Neural crest cell (in vitro differentiated cells): ENCODE measurements around the gene KRTAP20-2. TPM values are rescaled to one million over a fixed set of nuclear protein-coding genes. Genes with fewer than 3 reads are reported as not detected.

Experiments
- DNase-seq: peaks from one replicate; pipeline ENCODE4 v3.0.0; 2021; ENCODE audit warnings: low read depth, mixed read lengths, low spot score
- H3K27ac Mint-ChIP-seq: one replicate; pipeline ENCODE4 v1.8.0; 2021; ENCODE audit warnings: mild to moderate bottlenecking, mixed read lengths; ENCODE audit not compliant: unreplicated experiment
- H3K27me3 Mint-ChIP-seq: 2 replicates; pipeline ENCODE4 v1.8.0; 2021; ENCODE audit warnings: low read depth, mild to moderate bottlenecking, mixed read lengths
- H3K36me3 Mint-ChIP-seq: 2 replicates; pipeline ENCODE4 v1.8.0; 2021; ENCODE audit warnings: low read depth, mild to moderate bottlenecking, mixed read lengths
- H3K4me1 Mint-ChIP-seq: 2 replicates; pipeline ENCODE4 v1.8.0; 2021; ENCODE audit warnings: mixed read lengths
- H3K4me3 Mint-ChIP-seq: one replicate; pipeline ENCODE4 v1.8.0; 2021; ENCODE audit warnings: mild to moderate bottlenecking, mixed read lengths
- H3K9me3 Mint-ChIP-seq: 2 replicates; pipeline ENCODE4 v1.8.0; 2021; ENCODE audit warnings: mixed read lengths
- CTCF ChIP-seq: fragments of 200-600 bp; sonication (generic); conservative IDR thresholded peaks from 2 replicates; pipeline ENCODE4 v1.5.0; 2021; ENCODE audit warnings: antibody characterized with exemption, mild to moderate bottlenecking
- total RNA-seq: library from RNA; stranded (reverse); gene quantifications from 2 replicates; pipeline ENCODE4 v1.2.1, GENCODE V29; 2021

Gene KRTAP20-2
- total RNA-seq, 1 donor from 2014 or later = not detected

GRCh38 chr21:30620080-30620479 lies 14.9 kb upstream of the KRTAP20-2 start:
- Mint-ChIP-seq H3K4me3 (no peak overlapping the region), H3K4me1 (no peaks in the 10 kb centered on the region), H3K27ac (no peak overlapping the region), H3K27me3 (no peaks in the 10 kb centered on the region), H3K36me3 (no peaks in the 10 kb centered on the region), H3K9me3 (peaks cover 8% of the 10 kb centered on the region)
- no peak for DNase-seq
- TF ChIP-seq CTCF = no peak

DNA sequence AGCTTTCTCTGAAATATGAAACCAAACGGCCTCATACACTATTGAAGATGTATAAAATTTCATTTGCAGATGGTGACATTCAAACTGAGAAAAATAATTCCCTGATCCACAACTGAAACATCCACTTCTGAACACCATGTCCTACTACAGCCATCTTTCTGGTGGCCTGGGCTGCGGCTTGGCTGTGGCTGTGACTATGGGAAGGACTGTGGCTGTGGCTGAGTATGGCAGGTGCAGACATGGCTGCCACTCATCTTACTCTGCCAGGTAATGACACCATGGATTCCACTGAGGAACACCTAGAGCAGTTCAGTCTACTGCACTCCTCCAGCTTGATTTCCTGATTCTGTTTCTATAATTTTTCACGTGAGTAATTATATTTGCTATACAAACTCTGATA lies 14.5 kb upstream of the KRTAP20-2 start, which contains the start of gene KRTAP20-4:
Gene KRTAP20-4, plus strand, starts transcription at position 106 of the 400 bp plus-strand sequence.
- Mint-ChIP-seq H3K4me3 (no peak within 1 kb of the TSS), H3K27ac (no peak within 1 kb of the TSS), H3K9me3 (peaks cover 9% of the 10 kb centered on the region), H3K4me1 (no peaks in the 10 kb centered on the region), H3K27me3 (no peaks in the 10 kb centered on the region), H3K36me3 (no peaks in the 10 kb centered on the region)
- no peak for TF ChIP-seq CTCF
- DNase-seq = no peak

DNA sequence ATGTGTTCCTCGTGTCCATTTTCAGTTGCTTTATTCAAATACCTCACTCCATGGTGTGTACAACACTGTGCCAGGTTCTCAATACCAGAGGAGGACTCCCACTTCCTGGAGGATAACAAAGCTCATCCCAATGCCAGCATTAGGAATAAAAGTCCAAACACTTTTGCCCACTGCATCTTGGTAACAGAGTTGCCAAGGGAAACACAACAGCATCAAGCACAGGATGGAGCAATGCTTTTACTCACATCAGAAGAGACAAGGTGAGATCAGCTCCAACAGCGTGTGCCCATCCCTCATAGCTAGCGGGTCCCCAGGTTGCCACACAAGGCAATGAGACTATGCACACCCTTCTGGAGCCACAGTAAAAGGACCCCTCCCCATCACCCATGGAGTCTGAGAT lies 11.6 kb upstream of the KRTAP20-2 start:
- DNase-seq = no peak
- Mint-ChIP-seq H3K27me3 (no peaks in the 10 kb centered on the region), H3K27ac (no peak overlapping the region), H3K9me3 (peaks cover 15% of the 10 kb centered on the region), H3K4me1 (no peaks in the 10 kb centered on the region), H3K36me3 (peaks cover 2% of the 10 kb centered on the region), H3K4me3 (no peak overlapping the region)
- TF ChIP-seq CTCF = no peak

DNA sequence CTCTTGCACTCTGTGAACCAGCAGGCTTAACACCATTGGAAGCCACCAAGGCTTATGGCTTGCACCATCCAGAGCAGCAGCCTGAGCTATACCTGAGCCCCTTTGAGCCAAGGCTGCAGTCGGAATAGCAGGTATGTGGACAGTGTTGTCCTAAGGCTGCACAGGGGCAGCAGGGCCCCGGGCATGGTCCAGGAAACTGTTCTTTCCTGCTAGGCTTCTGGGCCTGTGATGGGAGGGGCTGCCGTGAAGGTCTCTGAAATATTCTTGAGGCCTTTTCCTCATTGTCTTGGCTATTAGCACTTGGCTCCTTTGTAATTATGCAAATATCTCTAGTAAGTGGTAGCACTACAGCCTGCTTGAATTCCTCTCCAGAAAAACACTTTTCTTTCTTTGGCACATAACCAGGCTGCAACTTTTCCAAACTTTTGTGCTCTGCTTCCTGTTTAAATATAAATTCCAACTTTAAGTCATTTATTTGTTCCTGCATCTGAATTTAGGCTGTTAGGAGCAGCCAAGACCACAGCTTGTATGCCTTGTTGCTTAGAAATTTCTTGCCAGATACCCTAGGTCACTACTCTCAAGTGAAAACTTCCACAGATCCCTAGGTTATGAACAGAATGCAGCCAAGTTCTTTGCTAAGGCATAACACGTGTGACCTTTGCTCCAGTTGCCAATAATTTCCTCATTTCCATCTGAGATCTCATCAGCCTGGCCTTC lies 9.4 kb upstream of the KRTAP20-2 start:
- no peak for DNase-seq
- Mint-ChIP-seq H3K9me3 (peaks cover 13% of the 10 kb centered on the region), H3K4me3 (no peak overlapping the region), H3K27ac (no peak overlapping the region), H3K27me3 (no peaks in the 10 kb centered on the region), H3K36me3 (peaks cover 2% of the 10 kb centered on the region), H3K4me1 (no peaks in the 10 kb centered on the region)
- no peak for TF ChIP-seq CTCF

GRCh38 chr21:30628109-30628508 lies 6.9 kb upstream of the KRTAP20-2 start:
- Mint-ChIP-seq H3K9me3 (peaks cover 19% of the 10 kb centered on the region), H3K27me3 (no peaks in the 10 kb centered on the region), H3K27ac (no peak overlapping the region), H3K4me3 (no peak overlapping the region), H3K4me1 (no peaks in the 10 kb centered on the region), H3K36me3 (peaks cover 2% of the 10 kb centered on the region)
- DNase-seq = no peak
- no peak for TF ChIP-seq CTCF
